Measurements from ENCODE around the gene DPP9. TPM values are rescaled to one million over a fixed set of nuclear protein-coding genes. Genes with fewer than 3 reads are reported as not detected.

The DPP9 gene
- polyA plus RNA-seq, 1 of the 3 experiments (the other 2 are of a cell fraction), result 17.1 TPM

DNA sequence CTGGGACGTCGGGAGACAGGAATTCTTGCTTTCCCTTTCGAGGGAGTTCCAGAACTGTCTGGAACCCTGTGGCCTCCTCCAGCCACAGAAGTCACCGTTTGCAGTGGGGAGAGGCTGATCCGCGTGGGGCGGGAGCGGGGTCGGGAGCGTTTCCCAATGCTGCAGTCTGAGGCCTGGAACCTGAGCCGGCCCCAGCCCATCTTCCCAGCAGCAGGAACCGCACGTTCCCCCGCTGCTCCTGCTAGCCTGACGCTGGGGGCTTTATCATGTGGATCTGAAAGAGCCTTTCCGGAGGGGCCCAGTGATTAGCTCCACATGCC, 13.4 kb downstream of the DPP9 start:
- H3K9me2 ChIP-seq, result no peaks in the 10 kb centered on the region
- no peak overlapping the region for H3K4me3 ChIP-seq (ENCODE audit: low read depth in 2 of 2, low read length in 1 of 2)
- TF ChIP-seq, protein P1, sequence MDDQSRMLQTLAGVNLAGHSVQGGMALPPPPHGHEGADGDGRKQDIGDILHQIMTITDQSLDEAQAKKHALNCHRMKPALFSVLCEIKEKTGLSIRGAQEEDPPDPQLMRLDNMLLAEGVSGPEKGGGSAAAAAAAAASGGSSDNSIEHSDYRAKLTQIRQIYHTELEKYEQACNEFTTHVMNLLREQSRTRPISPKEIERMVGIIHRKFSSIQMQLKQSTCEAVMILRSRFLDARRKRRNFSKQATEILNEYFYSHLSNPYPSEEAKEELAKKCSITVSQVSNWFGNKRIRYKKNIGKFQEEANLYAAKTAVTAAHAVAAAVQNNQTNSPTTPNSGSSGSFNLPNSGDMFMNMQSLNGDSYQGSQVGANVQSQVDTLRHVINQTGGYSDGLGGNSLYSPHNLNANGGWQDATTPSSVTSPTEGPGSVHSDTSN (IDR thresholded peaks at IDR 0.05), result no peak
- TF ChIP-seq SIN3A (IDR thresholded peaks at IDR 0.05; ENCODE audit: borderline replicate concordance, low read depth, low read length) (no peak), SMC3 (IDR thresholded peaks at IDR 0.05; ENCODE audit: low read depth, low read length) (no peak), MXI1 (IDR thresholded peaks at IDR 0.05; ENCODE audit: low read depth, low read length) (no peak), EP300 (IDR thresholded peaks at IDR 0.05; ENCODE audit: borderline replicate concordance in 1 of 2, low read depth in 1 of 2, low read length in 1 of 2) (no peak), CHD2 (IDR thresholded peaks at IDR 0.05; ENCODE audit: low read length, partially characterized antibody) (no peak), NRF1 (IDR thresholded peaks at IDR 0.05; ENCODE audit: low read depth, low read length) (no peak), GABPA (IDR thresholded peaks at IDR 0.05; ENCODE audit: low read depth) (no peak), TAF1 (IDR thresholded peaks at IDR 0.05; ENCODE audit: borderline replicate concordance, low read depth, low read length) (no peak), FOXM1 (IDR thresholded peaks at IDR 0.05; ENCODE audit: low read depth) (no peak), RCOR1 (IDR thresholded peaks at IDR 0.05; ENCODE audit: low read length) (no peak)
- TF ChIP-seq, protein P2, sequence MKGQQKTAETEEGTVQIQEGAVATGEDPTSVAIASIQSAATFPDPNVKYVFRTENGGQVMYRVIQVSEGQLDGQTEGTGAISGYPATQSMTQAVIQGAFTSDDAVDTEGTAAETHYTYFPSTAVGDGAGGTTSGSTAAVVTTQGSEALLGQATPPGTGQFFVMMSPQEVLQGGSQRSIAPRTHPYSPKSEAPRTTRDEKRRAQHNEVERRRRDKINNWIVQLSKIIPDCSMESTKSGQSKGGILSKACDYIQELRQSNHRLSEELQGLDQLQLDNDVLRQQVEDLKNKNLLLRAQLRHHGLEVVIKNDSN (IDR thresholded peaks at IDR 0.05; ENCODE audit: borderline replicate concordance, low read depth), result no peak
- H3K9me3 ChIP-seq, result no peaks in the 10 kb centered on the region
- H2AFZ ChIP-seq (ENCODE audit: low read depth), result no peak overlapping the region
- H3F3A ChIP-seq (replicated peaks; ENCODE audit: insufficient read depth), result peaks cover 6% of the 10 kb centered on the region
- 90% methylated on average over 8 of the region's 16 CpGs for WGBS (ENCODE audit: low lambda C conversion rate)
- H4K20me1 ChIP-seq (ENCODE audit: insufficient read depth), result no peaks in the 10 kb centered on the region
- ChIA-PET CTCF (no interaction called here), POLR2A (no interaction called here)
- no peak for DNase-seq
- peaks cover 30% of the 10 kb centered on the region; the same call in 1 of the 2 replicates for H3K79me2 ChIP-seq (ENCODE audit: insufficient read depth)
- no peak overlapping the region for H3K4me2 ChIP-seq
- no peak overlapping the region for H3K27ac ChIP-seq (ENCODE audit: low read depth in 2 of 2, low read length in 1 of 2)
- H3K9ac ChIP-seq, result no peak overlapping the region
- peaks cover 31 to 32% of the 10 kb centered on the region in 2 experiments for H3K36me3 ChIP-seq (replicated peaks in 1 of 2; ENCODE audit: control insufficient read depth in 1 of 2, insufficient read depth in 2 of 2, low read length in 1 of 2)
- H3K27me3 ChIP-seq (ENCODE audit: insufficient read depth), result no peaks in the 10 kb centered on the region
- peaks cover 0 to 14% of the 10 kb centered on the region in 2 experiments; a peak in 2 of 4 replicates for H3K4me1 ChIP-seq (ENCODE audit: control insufficient read depth in 1 of 2, insufficient read depth in 2 of 2, low read depth in 1 of 2, low read length in 1 of 2)

DNA sequence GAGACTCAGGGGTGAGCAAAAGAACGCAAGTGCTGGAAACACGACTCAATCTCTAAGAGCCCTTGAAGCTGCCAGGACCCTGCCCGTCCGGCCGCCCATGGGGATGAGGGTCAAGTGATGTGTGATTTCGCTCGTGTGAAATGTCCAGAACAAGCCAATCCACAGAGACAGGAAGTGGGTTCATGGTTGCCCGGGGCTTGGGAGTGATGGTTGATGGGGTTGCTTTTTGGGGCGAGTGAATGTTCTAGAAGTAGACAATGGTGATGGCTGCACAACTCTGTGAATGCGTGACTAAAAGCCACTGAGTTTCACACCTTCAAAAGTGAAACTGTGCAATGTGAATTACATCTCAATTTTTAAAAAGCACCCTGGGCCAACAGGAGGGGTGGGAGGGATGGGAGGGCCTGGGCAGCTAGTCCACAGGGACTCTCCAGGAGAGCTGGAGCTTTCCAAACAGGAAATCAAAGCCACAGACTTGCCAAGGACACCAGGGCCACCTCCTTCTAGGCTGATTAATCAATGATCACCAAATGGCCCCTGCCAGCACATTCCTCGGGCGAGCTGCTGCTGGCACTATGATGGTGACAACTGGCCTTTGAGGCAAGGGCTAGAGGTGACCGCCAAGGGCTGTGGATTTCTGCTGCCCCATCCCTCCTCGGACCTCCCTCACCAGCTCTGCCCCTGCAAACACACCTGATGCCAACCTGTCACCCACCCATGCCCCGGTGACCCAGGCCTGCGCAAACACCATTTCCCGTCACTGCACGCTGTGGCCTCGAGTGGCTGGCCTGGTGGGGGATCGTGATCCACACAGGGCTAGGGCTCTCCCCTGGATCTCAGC, 14.0 kb downstream of the DPP9 start:
- H3K27me3 ChIP-seq (ENCODE audit: insufficient read depth), result no peaks in the 10 kb centered on the region
- WGBS (ENCODE audit: low lambda C conversion rate), result 94% methylated on average over 15 of the region's 20 CpGs
- no peak overlapping the region for H3K4me2 ChIP-seq
- H3K9me3 ChIP-seq, result no peaks in the 10 kb centered on the region
- ChIA-PET POLR2A (no interaction called here), CTCF (no interaction called here)
- no peaks in the 10 kb centered on the region for H4K20me1 ChIP-seq (ENCODE audit: insufficient read depth)
- no peak overlapping the region for H3K4me3 ChIP-seq (ENCODE audit: low read depth in 2 of 2, low read length in 1 of 2)
- H3F3A ChIP-seq (replicated peaks; ENCODE audit: insufficient read depth), result peaks cover 6% of the 10 kb centered on the region
- peaks cover 27% of the 10 kb centered on the region; the same call in 1 of the 2 replicates for H3K79me2 ChIP-seq (ENCODE audit: insufficient read depth)
- H3K9ac ChIP-seq, result no peak overlapping the region
- H3K9me2 ChIP-seq, result no peaks in the 10 kb centered on the region
- H3K36me3 ChIP-seq (replicated peaks in 1 of 2; ENCODE audit: control insufficient read depth in 1 of 2, insufficient read depth in 2 of 2, low read length in 1 of 2), result peaks cover 28 to 35% of the 10 kb centered on the region in 2 experiments
- no peak for TF ChIP-seq TEAD4 (IDR thresholded peaks at IDR 0.05; ENCODE audit: borderline replicate concordance, insufficient read depth)
- TF ChIP-seq, protein P1 (IDR thresholded peaks at IDR 0.05), result no peak
- no peak for TF ChIP-seq JUND (IDR thresholded peaks at IDR 0.05)
- TF ChIP-seq GATA2 (CRISPR knock-in tag; IDR thresholded peaks at IDR 0.05), result no peak
- no peak for TF ChIP-seq REST (IDR thresholded peaks at IDR 0.05; ENCODE audit: low read depth, low read length)
- TF ChIP-seq SMC3 (IDR thresholded peaks at IDR 0.05; ENCODE audit: low read depth, low read length), result no peak
- DNase-seq, result no peak
- no peak overlapping the region for H2AFZ ChIP-seq (ENCODE audit: low read depth)
- H3K4me1 ChIP-seq (ENCODE audit: control insufficient read depth in 1 of 2, insufficient read depth in 2 of 2, low read depth in 1 of 2, low read length in 1 of 2), result peaks cover 0 to 14% of the 10 kb centered on the region in 2 experiments; a peak in 2 of 4 replicates
- no peak overlapping the region for H3K27ac ChIP-seq (ENCODE audit: low read depth in 2 of 2, low read length in 1 of 2)
